Measurements from ENCODE around the gene TCHHL1. TPM values are rescaled to one million over a fixed set of nuclear protein-coding genes. Genes with fewer than 3 reads are reported as not detected.

Gene TCHHL1
- total and polyA plus RNA-seq, 9 of the 15 experiments (the other 6 are each of a cell fraction or from before 2014, with no cell fraction given) = not detected

- intact Hi-C loops (cut with micrococcal nuclease) (no loop called here), in situ Hi-C loops (cut with MboI) (no loop called here)
- Histone ChIP-seq H3K27me3 (ENCODE audit: control insufficient read depth in 2 of 2, insufficient read depth in 2 of 2, low read length in 2 of 2) (peaks cover 0 to 9% of the 10 kb centered on the region in 2 experiments; a peak in 2 of 5 replicates), H4K20me1 (replicated peaks; ENCODE audit: control insufficient read depth, insufficient read depth, low read length) (0 out of 2 replicates have a peak, but pooled peaks cover 3% of the 10 kb centered on the region), H3K4me1 (replicated peaks in 1 of 2; ENCODE audit: control insufficient read depth in 2 of 2, insufficient read depth in 2 of 2, low read length in 2 of 2) (peaks cover 14 to 19% of the 10 kb centered on the region in 2 experiments), H3K9me1 (ENCODE audit: control insufficient read depth, insufficient read depth, low read length) (no peaks in the 10 kb centered on the region), H3K27ac (ENCODE audit: extremely low read depth, low read depth, low read length) (peak overlapping the region; percentile 97), H3K79me2 (ENCODE audit: control insufficient read depth, insufficient read depth, low read length) (no peaks in the 10 kb centered on the region), H3K4me2 (ENCODE audit: insufficient read depth, low read length) (peak overlapping the region; percentile 91), H3K9ac (ENCODE audit: insufficient read depth in 1 of 2, low read depth in 2 of 2, low read length in 2 of 2) (peak overlapping the region; percentile 90 to 91), H3K4me3 (peak overlapping the region; percentile 10; the same call in 1 of the 2 replicates), H3K9me3 (replicated peaks; ENCODE audit: control insufficient read depth, insufficient read depth, low read depth, low read length) (no peaks in the 10 kb centered on the region), H3K36me3 (ENCODE audit: control insufficient read depth, insufficient read depth, low read length) (no peaks in the 10 kb centered on the region), H2AFZ (ENCODE audit: low read depth, low read length) (peak overlapping the region; percentile 92)
- FAIRE-seq (no peak), ATAC-seq (no peak), DNase-seq (ENCODE audit: extremely low read depth in 1 of 4, low spot score in 3 of 4) (no peak)
- POLR2A ChIA-PET = interaction anchor here (0.8 to 5.6 kb wide), 4 partner anchors 13 to 71 kb away, joined by 3 to 37 read pairs (median 4); partner anchors contain the start of gene S100A11
- WGBS (ENCODE audit: insufficient coverage, low coverage, missing lambda C conversion rate) = 12% methylated on average over 6 of the region's 6 CpGs
- CTCF ChIA-PET (ENCODE audit: low intra/inter-chr PET ratio) = no interaction called here
- TSS peak; percentile 92 for BruUV-seq (replicated peaks)
- TF ChIP-seq MXI1 (IDR thresholded peaks at IDR 0.05; ENCODE audit: low read depth, low read length) = no peak
- TF ChIP-seq CREB3 (tag; conservative IDR thresholded peaks at IDR 0.05; ENCODE audit: low read depth) = 0 out of 2 replicates have a peak, but pooled peaks have one; percentile 46
- no peak for TF ChIP-seq BACH1 (tag; IDR thresholded peaks at IDR 0.05)
- TF ChIP-seq MITF (IDR thresholded peaks at IDR 0.05) = no peak
- TF ChIP-seq NR3C1 (CRISPR knock-in tag; IDR thresholded peaks at IDR 0.05) = no peak
- TF ChIP-seq SETDB1 (IDR thresholded peaks at IDR 0.05; ENCODE audit: low read length) = no peak
- no peak for TF ChIP-seq ZNF780A (CRISPR knock-in tag; IDR thresholded peaks at IDR 0.05)
- no peak for TF ChIP-seq SMARCA5 (IDR thresholded peaks at IDR 0.05)
- no peak for TF ChIP-seq CAMTA2 (CRISPR knock-in tag; conservative IDR thresholded peaks at IDR 0.05)
- no peak for TF ChIP-seq RERE (CRISPR knock-in tag; IDR thresholded peaks at IDR 0.05; ENCODE audit: borderline replicate concordance)
- TF ChIP-seq PHB (CRISPR knock-in tag; IDR thresholded peaks at IDR 0.05) = no peak
- no peak for TF ChIP-seq TGIF2 (CRISPR knock-in tag; IDR thresholded peaks at IDR 0.05)
- 0 out of 2 replicates have a peak, but pooled peaks have one; percentile 3 for TF ChIP-seq CXXC5 (CRISPR knock-in tag; IDR thresholded peaks at IDR 0.05)
- TF ChIP-seq ARID2 (IDR thresholded peaks at IDR 0.05) = no peak
- no peak for TF ChIP-seq PKNOX1 (IDR thresholded peaks at IDR 0.05)
Observed at GRCh38 chr1:152048416-152049009, 40.4 kb downstream of the TCHHL1 start.
